Suppressor macrophage treated with lipopolysaccharide for 1 hour (primary cell): ENCODE data around the gene TMEM240.
"Not testable (repeated sequence)": the region's sequence is repeated elsewhere in the genome, so short reads cannot be mapped to it uniquely, and the experiment has no call there.

ENCODE experiments used
- DNase-seq, 3 donors: peaks; one replicate each; pipeline ENCODE4 v3.0.0-alpha.2; 2020 to 2022

TMEM240 gene

DNA sequence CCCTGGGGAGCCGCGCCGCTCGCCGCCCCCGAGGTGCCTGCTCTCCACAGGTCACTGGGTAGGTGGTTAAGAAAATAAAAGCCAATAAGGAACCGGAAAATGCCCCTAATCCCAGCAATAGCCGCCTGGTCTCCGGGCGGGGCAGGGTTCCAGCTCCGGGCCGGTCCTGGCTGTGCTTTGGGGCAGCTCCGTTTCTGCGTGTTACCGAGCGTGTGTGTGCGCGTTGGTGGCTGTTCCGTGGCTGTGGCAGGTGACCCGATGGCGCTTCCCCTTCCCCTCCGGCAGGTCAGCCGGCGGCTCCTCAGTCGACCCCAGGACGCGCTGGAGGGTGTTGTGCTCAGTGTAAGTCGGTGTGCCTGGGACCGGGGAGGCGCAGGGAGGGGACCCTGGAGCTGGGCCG is 17.2 kb downstream of the TMEM240 start:
- DNase-seq: not testable (repeated sequence)

DNA sequence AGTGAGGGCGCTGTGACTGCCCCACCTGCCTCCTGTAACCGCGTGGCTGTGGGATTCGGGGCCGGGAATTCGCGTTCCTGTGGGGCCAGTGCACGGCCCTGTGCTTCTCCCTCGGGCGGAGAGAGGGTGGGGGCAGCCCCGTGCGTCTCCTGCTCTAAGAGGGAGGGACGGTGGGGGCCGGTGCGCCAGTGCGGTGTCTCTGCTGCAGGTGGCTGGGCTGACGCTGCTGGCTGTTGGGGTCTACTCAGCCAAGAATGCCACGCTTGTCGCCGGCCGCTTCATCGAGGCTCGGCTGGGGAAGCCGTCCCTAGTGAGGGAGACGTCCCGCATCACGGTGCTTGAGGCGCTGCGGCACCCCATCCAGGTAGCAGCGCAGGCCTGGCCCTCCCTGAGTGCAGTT is 17.9 kb downstream of the TMEM240 start:
- DNase-seq: not testable (repeated sequence)

DNA sequence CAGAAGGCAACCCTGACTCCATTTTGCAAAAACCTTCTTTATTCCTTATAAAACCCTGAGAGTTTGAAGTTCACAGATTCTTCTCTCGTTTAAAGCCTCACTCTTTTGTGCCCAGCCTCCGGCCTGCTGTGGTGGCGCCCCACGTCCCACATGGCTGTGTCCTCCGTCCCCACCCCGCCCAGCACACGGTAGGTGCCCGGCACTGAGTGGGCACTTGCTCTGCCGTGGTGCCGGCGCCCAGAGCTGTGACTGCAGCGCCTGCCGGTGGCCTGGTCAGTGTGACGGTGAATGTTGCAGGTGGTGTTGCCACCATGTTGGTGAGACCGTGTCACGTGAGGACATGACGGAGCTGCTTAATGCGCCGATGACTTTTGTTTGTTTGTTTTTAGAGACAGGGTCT is 19.1 kb downstream of the TMEM240 start:
- no peak for DNase-seq

DNA sequence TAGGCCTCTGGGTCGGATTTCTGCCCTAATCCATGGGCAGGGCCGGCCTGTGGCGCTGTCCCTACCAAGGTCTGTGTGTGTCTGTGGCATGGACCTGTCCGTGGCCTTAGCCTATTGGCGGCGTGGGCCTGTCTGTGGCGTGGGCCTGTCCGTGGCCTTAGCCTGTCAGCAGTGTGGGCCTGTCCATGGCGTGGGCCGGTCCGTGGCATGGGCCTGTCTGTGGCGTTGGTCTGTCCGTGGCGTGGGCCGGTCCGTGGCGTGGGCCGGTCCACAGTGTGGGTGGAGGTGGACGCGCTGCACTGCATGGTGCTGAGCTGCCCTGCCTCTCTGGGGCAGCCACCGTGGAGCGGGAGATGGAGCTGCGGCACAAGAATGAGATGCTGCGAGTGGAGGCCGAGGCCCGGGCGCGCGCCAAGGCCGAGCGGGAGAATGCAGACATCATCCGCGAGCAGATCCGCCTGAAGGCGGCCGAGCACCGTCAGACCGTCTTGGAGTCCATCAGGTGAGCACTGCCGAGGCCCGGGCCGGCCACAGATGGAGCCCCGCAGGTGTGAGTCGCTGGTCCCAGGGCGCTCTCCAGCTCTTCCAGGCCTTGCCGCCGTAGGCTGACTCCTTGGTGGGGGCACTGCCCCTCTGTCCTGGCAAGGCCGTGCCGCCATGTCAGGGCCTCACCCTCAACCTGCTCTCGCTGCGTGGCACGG is 20.5 kb downstream of the TMEM240 start:
- DNase-seq: not testable (repeated sequence)

DNA sequence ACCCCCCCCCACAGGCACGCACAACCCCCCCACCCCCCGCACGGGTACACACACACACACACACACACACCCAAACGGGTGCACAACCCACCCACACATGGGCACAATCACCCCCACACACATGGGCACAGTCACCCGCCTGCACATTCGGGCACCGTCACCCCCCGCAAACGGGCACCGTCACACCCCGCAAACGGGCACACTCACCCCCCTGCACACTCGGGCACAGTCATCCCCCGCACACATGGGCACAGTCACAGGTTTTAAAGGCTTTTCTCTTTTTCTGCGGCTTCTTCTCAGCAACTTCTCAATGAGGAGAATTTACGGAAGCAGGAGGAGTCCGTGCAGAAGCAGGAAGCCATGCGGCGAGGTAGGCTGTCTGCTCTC is 21.8 kb downstream of the TMEM240 start:
- DNase-seq: not testable (repeated sequence)

DNA sequence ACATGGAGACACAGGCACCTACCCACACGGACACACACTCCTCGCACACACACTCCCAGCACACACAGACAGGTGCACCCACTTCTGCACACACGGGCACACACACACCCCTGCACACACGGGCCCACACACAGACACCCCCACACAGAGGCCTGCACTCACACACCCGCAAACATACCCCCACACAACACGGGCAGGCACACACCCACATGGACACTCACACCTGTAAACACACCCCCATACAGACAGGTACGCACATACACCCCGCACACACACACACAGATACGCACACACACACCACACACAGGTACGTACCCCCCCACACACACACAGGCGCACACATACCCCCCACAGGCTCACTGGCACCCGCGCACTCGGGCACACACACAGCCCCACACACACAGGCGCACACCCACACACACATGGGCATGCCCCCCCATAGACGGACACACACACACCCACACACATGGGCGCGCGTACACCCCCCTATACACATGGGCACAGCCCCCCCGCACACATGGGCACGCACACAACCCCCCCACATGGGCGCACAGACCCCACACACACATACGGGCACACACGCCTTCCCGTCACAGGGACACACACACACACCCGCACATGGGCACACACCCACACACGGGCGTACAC is 22.3 kb downstream of the TMEM240 start:
- no peak for DNase-seq

DNA sequence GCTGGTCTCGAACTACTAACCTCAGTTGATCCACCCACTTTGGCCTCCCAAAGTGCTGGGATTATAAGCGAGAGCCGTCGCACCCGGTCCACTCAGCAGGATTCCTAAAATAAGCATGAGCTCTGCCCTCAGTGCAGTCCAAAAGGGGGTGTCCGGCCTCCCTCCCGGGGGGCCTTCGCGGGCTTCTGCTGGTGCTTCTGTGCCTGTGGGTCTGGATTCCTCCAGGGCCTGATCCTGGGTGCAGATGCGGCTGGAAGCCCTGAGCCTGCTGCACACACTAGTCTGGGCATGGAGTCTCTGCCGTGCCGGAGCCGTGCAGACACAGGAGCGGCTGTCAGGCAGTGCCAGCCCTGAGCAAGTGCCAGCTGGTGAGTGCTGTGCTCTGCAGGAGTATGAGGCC is 23.5 kb downstream of the TMEM240 start:
- DNase-seq: not testable (repeated sequence)

DNA sequence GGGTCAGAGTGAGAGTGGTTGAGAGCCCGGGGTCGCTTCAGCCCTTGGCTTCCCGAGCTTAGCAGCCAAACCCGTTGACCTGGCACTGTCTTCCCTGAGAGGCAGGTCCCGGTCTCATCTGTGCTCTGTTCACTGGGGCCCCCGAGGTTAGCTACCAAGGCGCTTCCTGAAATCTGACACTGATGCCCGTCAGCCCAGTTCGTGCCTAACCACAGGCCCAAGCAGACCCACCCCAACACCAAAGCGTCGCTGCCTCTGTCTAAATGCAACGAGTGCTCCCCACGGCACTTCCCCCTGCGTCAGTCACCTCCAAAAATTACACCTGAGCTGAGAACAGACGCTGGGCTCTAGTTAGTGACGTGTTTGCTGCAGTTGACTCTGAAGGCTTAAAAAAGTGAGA is 26.0 kb downstream of the TMEM240 start:
- not testable (repeated sequence) for DNase-seq

DNA sequence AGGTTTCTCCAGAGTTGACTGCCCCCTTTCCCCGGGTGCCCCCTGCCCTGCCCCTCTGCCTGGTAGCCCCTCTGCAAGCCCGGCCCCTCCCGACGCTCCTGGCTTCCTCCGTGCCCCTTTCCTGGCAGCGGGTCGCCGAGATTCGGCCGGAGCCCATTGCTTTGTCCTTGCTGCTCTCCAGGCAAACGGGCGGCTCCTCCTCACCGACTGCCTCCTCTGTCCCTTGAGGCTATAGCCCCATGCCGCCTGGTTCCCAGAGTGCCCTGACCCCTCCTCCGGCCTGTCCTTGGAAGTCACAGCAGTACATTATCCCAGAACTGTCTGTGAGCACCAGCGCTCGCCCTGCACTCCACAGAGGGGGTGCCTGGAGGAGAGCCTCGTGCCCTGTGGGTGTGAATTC is 26.7 kb downstream of the TMEM240 start:
- not testable (repeated sequence) for DNase-seq

DNA sequence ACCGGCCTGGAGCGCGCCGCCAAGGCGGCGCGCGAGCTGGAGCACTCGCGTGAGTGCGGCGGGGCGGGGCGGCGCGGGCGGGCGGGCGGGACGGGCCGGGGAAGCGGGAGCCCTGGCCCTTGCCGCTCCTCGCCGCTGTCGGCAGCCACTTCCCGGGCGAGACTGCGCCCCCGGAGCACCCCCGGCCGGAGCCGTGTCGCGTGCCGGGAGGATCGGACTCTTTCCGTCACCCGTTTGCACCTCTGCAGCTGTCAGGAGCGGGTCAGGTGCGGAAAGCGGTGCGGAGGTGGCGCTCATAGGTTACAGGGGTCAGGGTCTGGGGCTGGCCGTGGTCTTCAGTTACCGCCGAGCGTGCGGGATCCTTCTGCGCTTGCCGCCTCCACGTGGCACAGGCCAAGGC is 28.0 kb downstream of the TMEM240 start:
- DNase-seq: peak in 2 of 3 donors; percentile 23 to 49

DNA sequence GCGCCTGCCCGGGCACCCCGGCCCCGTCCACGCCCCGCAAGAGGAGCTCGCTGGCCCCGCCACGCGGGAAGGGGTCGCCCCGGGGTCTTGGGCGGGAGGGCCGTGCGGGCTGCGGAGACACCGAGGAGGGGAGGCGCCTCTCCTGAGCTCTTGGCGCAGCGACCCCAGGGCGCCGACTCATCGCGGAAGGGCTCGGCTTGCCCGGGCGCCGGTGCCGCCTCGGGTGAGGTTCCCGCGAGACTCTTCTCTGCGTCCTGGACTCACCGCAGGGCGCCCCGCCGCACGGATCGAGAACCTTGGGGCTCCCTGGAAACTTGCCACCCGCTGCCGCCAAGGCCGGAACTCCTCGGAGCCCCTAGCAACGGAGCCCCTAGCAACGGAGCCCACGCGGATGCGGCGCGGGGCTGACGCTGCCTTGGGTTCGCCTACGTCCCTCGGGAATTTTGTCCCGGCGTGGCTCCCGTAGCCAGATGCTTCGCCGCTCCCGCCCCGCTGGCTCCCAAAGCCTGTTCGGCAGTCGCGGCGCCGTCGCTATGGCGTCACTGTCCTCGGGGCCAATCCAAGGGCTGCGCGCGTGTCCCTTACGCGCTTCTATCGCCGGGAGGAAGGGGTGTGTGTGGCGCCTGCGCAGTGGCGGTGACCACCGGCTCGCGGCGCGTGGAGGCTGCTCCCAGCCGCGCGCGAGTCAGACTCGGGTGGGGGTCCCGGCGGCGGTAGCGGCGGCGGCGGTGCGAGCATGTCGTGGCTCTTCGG is 28.7 kb downstream of the TMEM240 start, which contains the start of gene ATAD3A:
Gene ATAD3A (plus strand): TSS at position 630 of the 753 bp plus-strand sequence. CDS start 107 bp downstream, at position 737.
- peak; percentile 99 for DNase-seq

DNA sequence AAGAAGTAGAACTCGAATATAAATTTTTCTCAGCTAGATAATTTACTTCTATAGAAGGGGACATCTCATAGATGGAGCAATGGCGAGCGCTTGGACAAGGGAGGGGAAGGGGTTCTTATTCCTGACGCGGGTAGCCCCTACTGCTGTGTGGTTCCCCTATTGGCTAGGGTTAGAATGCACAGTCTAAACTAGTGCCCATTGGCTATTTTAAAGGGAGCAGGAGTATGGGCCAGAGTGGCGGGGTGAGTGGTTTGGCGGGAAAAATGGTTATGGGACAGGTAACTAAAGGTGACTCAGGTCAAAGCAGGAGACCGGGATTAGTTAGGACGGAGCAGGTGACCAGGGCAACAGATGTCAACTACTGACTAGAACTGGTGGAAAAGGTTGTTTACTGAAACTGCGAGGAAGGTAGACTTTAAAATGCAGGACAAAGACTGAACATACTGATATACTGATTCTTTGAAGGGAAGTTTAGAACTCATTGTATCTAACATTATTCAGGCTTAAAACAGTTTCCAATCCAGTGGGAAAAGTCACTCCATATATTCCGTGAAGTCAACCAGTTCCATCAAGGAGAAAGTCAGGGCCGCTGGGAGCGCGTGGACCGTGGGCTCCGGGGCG is 29.4 kb downstream of the TMEM240 start:
- DNase-seq: peak in 2 of 3 donors; percentile 4 to 48

DNA sequence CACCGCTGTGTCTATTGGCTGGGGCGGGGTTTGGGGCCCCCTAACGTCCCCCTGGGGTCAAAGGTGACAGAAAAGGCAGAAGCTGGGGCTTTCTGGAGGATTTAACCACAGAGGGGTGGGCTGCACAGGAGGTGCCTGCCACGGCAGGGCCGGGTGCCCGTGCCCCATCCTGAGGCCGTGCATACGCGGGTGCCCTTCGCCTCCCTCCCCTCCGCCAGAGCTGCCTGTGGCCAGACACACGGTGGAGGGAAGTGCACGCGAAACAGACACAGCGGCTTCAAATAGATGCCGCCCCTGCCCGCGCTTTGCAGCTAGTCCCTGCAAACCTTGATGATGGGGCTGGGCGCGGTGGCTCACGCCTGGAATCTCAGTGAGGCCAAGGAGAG is 31.0 kb downstream of the TMEM240 start:
- not testable (repeated sequence) for DNase-seq

DNA sequence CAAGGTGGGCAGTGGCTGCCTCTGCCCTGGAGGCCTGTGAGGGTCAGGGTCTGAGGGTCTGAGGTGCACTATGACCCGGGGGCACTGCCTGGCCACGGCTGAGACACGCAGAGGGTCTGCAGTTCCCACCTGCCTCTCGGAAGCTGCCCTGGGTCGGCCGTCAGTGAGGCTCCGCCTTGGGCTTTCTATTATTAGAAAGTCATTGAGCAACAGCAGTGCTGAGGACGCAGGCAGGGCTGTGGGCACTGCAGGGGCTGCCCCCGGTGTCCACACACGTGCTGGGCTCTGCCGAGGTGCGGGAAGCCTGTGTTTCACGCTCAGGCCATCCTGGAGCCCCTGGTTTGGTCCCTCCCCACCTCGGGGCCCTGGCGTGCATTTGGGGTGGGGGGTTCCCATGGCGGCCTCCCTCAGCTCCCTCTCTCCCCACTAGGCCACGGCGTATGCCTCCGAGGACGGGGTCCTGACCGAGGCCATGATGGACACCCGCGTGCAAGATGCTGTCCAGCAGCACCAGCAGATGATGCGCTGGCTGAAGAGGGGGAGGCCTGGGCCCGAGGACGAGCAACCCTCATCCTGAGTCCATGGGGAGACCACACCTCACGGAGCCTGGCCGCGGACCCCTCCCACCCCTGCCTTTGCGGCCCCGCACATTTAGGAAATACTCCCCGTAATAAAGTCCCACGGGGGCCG is 31.5 kb downstream of the TMEM240 start:
- not testable (repeated sequence) for DNase-seq

DNA sequence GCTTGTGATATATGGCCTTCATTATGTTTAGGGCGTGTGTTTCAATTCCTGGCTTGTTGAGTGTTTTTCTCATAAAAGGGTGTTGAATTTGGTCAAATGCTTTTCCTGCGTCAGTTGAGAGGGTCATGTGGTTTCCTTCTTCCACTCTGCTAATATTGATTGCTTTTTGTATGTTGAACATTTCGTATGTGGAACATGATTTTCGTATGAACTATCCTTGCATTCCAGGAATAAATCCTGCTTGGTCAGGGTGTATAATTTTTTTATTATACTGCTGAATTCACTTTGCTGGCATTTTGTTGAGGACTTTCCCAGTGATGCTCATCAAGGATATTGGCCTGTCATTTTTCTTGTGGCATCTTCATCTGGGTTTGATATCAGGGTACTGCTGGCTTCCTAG is 33.1 kb downstream of the TMEM240 start:
- no peak for DNase-seq

DNA sequence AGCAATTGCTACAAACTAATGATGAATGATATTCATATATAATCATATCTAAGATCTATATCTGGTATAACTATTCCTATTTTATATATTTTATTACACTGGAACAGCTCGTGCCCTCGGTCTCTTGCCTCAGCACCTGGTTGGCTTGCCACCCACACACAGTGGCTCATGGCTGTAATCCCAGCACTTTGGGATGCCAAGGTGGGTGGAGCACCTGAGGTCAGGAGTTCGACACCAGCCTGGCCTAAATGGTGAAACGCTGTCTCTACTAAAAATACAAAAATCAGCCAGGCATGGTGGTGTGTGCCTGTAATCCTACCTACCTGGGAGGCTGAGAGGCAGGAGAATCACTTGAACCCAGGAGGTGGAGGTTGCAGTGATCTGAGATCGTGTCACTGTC is 34.6 kb downstream of the TMEM240 start:
- DNase-seq: not testable (repeated sequence)

DNA sequence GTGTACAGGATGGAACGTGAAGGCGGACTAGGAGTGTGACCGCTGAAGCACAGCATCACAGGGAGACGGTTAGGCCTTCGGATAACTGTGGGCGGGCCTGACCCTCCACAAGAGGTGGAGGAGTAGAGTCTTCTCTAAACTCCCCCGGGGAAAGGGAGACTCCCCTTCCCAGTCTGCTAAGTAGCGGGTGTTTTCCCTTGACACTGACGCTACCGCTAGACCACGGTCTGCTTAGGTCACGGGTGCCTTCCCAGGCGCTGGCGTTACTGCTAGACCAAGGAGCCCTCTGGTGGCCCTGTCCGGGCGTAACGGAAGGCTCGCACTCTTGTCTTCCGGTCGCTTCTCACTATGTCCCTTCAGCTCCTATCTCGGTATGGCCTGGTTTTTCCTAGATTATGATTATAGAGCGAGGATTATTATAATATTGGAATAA is 35.0 kb downstream of the TMEM240 start:
- peak; percentile 45 to 54 (median 50) for DNase-seq

DNA sequence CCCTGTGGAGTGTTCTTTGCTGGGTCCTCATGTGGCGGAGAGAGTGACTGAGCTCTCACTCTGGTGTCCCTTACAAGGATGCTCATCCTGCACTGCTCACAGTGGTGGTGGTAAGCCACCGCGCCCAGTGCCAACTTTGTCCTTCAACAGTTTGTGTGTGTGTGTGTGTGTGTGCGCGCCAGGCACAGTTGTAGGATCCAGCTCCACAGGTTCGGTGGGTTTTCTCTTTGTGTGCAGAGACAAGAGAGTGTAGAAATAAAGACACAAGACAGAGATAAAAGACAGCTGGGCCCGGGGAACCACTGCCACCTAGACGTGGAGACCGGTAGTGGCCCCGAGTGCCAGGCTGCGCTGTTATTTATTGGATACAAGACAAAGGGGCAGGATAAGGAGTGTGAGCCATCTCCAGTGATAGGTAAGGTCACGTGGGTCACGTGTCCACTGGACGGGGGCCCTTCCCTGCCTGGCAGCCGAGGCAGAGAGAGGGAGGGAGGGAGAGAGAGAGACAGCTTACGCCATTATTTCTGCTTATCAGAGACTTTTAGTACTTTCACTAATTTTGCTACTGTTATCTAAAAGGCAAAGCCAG is 35.6 kb downstream of the TMEM240 start:
- DNase-seq: peak; percentile 51 to 71 (median 58)

DNA sequence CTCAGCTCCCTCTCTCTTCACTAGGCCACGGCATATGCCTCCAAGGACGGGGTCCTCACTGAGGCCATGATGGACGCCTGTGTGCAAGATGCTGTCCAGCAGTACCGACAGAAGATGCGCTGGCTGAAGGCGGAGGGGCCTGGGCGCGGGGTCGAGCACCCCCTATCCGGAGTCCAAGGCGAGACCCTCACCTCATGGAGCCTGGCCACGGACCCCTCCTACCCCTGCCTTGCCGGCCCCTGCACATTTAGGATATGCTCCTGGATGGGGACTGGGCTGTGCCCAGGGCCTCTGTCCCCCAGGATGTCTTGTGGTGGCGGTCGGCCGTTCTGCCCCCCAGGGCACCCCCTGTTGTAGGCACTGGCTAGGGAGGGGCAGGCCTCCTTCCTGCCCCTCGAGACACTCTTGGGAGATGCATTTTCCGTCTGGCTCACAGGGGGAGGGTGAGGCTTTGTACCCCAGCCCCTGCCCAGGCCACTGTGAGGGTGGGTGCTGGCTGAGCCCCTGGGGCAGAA is 44.9 kb downstream of the TMEM240 start:
- DNase-seq: not testable (repeated sequence)

DNA sequence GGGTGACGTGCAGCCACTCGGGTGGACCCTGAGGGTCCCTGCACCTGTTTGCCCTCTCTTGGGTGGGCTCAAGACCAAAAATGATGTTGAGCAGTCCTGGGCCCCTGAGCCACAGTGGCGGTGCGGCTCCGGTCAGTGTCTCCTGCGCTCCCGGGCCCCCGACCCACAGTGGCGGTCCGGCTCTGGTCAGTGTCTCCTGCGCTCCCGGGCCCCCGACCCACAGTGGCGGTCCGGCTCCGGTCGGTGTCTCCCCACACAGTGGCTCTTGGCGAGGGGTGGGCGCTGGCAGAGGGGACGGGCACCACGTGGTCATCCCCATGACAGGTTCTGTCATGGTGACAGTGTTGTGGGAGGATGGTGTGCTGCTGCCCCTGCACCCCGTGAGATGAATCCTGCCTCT is 46.1 kb downstream of the TMEM240 start:
- not testable (repeated sequence) for DNase-seq

DNA sequence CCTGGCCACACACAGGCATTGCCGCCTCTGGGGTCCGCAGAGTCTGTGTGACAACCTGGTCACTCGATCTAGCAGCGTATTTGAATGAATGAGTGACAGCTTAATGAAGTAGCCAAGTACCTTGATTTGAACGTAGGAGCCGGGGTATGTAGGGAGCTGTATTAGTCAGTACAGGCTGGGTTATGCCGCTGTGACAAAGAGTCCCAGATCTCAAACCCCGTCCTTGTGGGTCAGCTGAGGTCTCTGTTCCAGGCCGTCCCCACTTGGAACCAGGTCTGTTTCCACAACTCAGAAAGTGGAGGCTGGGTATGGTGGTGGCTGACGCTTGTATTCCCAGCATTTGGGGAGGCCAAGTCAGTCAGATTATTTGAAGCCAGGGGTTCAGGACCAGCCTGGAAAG is 48.8 kb downstream of the TMEM240 start:
- DNase-seq: no peak
